Stimulated activated CD8-positive, alpha-beta memory T cell treated with anti-CD3 and anti-CD28 coated beads, Interleukin-2, amount 100 ng/mL, for 1 hour (primary cell): ENCODE results near the gene TP53I11.

Experiments
- DNase-seq, 2 donors: peaks; one replicate each; pipeline ENCODE4 v3.0.0-alpha.2; 2020; ENCODE audit warnings: low read depth in 2 of 2

Gene TP53I11

DNA sequence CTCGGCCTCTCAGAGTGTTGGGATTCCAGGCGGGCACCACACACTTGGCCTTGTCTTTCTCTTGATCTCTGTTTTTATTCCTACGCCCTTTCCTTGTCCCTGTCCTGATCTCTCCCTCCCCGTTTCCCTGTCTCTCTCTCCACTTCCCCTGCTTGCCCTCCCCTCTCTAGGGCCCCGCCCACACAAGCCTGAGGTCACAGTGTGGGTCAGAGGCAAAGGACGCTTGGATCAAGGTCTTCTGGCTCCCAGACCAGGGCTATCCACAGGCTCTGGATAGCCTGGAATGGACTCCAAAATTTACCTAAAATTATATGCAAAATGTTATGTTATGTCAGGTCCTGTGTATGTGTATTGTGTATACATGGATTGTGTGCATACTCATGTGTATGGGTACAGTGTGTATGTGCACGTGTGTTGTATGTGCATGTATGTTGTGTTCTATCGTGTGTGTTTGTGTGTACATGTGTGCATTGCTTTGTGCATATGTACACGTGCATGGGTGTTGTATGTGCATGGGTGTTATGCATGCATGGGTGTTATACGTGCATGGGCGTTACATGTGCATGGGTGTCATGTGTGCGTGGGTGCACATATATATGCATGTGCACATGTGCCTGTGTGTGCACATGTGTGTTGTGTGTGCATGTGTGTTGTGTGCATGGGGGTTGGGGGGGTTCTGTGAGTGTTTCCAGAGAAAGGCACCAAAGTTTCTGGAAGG lies 38.3 kb downstream of the TP53I11 start:
- DNase-seq, result no peak

DNA sequence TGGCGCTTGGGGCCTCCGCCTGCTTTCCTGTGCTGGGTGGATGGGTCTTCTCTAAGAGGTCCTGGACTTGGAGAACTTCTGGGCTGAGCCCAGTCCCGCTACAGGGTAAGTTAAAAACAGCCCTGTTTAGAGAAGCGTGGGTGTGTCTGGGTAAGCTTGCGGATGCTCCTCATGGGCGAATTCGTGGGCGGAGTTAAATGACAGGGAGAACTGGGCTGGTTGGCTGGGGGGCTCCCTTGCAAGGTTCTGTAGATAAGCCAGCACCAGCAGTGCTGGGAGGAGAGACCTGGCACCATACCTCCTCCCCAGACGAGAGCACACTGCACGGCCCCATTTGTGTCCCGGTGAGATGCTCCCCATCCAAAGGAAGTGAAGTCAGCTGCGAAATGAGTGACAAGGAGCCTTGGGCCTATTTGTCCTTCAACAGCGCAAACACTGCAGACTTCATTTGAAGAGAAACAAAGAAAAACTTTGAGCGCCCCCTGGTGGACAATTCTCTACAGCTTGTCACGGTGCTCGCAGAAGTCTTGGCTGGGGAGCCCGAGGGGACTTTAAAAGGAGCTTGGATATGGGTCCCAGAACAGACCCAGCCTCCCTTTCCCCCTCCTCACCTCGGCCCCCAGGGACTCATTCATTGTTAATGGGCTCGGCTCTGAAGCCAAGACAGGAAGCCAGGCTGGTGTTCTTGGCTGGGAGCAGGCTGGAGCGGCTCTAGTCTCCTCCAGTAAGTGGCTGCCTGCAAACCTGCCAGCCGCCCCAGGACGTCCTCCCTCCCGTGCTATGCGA lies 39.5 kb downstream of the TP53I11 start:
- peak; percentile 71 to 73 for DNase-seq

DNA sequence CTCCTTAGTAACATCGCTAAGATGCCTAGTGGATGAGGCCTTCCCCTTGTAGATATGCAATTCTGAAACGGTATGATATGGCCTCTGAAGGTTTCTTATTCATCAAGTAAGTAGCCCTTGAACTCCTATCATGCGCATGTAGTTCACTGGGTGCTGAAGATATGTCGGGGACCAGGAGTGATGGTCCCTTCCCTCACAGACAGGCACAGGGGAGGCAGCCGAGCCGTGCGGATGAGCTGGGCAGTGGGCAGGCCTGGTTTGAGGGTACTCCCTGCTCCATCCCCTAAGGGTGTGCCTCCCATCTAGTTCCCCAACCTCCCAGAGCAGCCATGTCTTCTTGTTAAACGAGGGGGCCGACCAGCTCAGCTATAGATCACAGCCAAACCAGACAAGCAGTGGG lies 40.1 kb downstream of the TP53I11 start:
- DNase-seq, result no peak

DNA sequence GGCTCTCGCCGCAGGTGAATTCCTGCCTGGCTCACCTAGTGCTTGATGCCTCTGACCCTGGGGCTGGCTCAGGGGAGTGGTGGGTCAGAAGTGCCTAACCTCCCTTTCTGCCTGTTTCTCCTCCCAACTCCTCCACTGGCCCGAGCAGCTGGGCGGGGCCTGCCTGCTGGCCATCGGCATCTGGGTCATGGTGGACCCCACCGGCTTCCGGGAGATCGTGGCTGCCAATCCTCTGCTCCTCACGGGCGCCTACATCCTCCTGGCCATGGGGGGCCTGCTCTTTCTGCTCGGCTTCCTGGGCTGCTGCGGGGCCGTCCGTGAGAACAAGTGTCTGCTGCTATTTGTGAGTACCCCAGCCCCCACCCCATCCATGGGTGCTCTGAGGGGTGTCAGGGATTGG lies 41.1 kb downstream of the TP53I11 start:
- no peak for DNase-seq

GRCh38 chr11:44906649-44907048 lies 44.0 kb downstream of the TP53I11 start:
- no peak for DNase-seq

GRCh38 chr11:44905131-44905866 lies 45.4 kb downstream of the TP53I11 start:
- DNase-seq, result no peak

DNA sequence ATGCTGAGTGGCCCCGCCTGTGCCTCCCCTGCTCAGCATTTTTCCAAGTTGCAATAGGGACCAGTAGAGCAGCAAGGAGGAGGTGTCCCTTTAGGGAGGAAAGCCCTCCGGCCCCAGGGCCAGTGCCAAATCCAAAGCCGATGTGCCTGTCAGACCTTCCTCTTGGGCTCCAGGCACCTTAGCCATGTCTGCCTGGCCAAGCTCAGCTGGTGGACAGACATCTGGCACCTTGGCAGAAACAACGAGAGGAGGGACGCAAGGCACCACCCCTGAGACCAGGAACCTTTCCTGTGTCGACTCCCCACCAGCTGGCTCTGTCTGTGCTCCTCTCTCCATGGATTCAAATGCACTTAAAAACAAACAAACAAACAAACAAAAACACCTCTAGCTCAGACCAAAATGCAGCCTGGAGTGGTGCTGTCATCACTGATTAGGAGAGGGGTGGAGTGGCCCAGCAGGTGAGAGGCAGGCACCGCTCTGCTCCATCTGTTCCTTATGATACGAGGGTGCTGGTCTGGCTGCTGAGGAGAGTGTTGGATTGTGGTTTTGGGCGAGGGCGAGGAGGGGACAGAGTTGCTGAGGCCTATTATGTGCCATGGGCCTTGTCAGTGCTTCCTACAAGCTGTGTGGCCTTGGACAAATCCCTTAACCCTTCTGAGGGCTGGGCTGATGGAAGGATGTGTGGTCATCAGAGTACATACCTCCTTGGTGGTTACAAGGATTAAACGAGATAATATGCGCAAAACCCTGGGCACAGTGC lies 46.2 kb downstream of the TP53I11 start:
- no peak for DNase-seq

GRCh38 chr11:44903518-44903917 lies 47.2 kb downstream of the TP53I11 start:
- no peak for DNase-seq

- no peak for DNase-seq
Observed at GRCh38 chr11:44903035-44903434, 47.6 kb downstream of the TP53I11 start.

DNA sequence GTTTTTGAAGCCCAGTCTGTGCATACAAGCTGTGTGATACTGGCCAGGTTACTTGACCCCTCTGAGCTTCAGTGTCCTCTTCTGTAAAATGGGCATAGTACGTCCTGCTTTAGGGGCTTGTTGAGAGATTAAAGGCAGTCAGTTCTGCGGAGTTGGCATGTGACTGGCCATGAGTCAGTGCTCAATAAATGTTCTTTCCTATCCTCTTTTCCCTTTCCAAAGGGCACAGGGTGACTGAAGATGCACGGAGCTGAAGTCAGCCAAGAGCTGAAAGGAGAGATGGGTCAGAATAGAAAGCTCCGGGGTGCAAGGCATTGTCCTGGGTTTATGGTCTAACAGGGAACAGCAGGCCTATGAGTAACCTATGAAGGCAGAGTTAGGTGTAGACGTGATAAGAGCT lies 48.9 kb downstream of the TP53I11 start:
- no peak for DNase-seq

GRCh38 chr11:44901120-44901633 lies 49.5 kb downstream of the TP53I11 start:
- DNase-seq, result no peak

GRCh38 chr11:44899959-44900358 lies 50.7 kb downstream of the TP53I11 start:
- no peak for DNase-seq

DNA sequence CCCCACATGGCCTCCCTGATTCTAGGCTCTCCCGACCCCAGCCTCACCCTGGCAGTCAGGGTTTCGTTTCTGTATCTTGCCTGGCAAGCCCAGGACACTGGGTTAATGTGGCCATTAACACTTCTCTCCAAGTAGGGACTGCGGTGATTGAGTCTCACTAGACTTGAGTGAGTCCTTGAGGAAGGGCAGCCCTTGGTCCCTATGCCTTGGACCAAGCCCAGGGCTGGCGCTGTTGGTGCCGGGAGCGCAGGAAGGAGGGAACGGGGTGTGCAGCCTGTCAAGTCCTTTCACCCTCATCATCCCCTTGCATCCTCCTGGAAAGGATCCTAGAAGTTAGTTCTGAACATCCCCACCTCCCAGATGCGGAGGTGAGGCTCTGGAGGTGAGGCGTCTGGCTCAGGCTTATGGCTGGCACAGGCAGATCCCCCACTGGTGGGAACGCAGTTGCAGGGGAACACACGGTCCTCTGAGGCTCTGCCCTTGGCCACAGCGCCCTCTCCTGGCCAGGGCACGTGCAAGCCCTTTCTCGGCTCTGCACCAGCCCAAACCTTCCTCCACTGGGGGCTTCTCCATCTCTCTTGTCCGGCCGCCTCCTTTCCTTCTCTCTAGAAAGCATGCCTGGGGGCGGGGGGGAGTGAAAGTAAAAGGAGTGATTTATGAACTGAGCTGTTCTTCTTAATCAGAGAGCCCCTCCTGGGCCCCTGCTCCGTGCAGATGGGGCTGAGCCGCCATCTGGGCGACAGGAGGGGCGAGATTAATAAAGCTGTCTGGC lies 56.7 kb downstream of the TP53I11 start:
- DNase-seq, result peak; percentile 12 to 27

DNA sequence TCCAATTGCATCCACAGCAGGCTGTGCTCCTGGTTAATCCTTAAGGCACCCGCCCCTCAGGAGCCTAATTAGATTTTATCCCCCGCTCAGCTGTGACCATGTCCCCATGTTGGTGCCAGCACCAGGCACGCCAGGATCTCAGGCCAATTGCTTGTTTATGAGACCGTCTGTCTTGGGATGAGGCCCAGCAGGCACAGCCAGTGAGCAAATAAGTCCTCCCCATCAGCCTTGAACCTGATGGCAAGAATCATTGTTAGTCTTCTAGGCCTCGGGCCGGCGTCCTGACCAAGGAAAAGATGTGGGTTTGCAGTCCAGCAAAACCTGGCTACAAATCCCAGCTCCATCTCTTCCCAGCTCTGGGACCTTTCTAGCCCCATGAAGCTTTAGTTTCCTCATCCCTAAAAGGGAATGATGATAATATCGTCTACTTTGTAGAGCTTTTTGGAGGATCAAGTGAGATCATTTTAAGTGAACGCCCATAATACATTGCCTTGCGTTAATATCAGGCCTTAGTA lies 57.3 kb downstream of the TP53I11 start:
- no peak for DNase-seq

DNA sequence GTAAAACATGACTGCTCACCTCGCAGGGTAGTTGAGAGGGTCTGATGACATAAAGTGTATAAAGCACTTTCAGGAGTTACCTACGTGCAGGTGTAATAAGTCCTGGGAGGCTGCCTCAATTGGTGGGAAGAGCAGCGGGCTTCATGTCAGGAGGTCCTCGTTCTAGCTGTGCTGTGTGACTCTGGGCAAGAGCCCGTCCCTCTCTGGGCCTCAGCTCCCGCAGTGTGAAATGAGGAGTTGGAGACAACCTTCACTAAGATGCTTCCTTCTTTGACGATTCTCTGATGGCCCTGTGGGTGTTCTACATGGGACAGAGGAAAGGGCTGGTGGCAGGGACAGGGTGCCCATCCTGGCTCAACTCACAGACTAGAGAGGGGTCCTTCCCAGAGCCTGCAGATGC lies 57.8 kb downstream of the TP53I11 start:
- no peak for DNase-seq

DNA sequence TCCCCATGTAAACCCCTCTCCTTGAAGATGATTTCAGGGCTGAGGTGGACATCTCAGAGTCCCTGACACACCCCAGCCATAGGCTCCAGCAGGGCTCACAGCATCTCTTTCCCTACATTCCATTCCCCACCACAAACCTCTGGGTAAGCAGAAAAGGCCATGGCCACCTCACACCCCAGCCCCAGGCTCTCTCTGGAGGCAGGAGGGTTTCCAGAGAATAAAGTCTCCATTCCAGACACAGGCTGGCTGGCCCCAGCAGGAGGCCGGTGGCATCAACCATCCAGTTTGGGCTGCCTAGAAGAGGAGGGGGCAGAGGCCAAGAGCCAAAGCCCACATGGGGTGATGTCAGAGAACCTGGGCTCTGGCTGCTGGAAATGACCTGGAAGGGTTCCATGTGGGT lies 61.4 kb downstream of the TP53I11 start:
- no peak for DNase-seq

DNA sequence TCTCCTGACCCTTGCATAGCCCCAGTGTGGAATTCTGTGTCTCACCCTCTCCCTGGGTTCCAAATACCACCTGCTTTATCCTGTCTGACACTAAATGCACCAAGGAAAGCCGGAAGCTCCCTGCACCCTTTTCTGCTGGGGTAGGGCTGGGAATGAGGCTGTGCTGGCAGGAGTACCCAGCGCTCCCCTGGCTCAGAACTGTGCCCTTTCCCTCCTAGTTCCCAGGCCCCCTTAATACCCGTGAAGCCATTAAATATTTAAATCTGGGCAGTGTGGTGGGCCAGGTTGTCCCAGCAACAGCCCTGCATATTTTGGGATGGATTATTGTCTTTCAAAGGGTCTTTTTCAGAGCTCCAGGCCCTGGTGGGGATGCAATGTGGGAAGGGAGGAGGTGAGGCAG lies 63.0 kb downstream of the TP53I11 start:
- DNase-seq, result no peak

- no peak for DNase-seq
Observed at GRCh38 chr11:44886790-44887140, 63.9 kb downstream of the TP53I11 start.

DNA sequence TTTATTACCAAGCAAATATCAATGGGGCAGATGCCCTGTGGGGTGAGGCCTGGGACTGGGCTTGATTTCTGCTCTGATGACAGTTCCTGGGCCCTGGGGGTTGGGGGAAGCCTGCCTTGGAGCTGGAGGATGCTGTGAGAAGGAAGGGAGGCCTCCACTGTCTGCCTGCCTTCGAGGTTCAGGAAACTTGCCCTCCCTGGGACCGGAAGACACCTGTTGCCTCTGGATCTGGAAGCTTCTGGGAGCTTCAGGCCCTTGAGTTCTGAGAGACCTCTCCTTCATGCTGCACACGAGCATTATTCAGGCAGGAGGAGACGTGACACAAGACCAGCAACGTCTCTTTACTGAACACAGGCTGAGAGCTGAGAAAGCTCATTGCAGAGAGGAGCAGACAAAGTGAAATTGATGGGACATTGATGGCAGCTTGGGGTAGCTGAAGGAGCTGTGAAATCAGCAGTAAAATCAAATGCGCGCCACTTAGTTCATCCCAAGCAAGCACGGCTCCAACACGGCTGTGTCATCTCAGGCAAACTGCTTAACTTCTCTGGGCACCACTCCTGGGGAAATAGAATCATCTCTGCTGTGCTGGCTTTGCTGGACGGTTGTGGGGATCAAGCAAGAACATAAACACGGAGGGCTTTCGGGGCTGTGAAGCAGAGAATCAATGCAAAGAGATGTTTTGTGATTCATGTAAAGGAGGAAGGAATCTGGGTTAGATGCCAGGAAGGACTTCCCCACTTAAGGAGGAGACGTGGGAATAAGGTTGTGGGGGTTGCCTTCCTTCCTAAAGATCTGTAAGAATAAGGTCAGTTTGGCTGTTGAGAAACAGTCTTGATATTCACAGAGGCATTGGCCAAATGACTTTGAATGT lies 64.5 kb downstream of the TP53I11 start:
- DNase-seq, result no peak
